GM20000 (cell line): ENCODE measurements around the gene POLRMT.
"Not testable (repeated sequence)": the region's sequence is repeated elsewhere in the genome, so short reads cannot be mapped to it uniquely, and the experiment has no call there.

Experiments used
- DNase-seq: peaks from one replicate; pipeline ENCODE4 v3.0.0; 2012; ENCODE audit warnings: low spot score
- TF ChIP-seq, protein P1 (sequence below): IDR thresholded peaks from 2 replicates; pipeline ENCODE4 v1.5.1; 2012; ENCODE audit warnings: mild to moderate bottlenecking, control low read depth; ENCODE audit errors: extremely low read depth, missing control alignments

Gene POLRMT

GRCh38 chr19:634975-635652, 1.8 kb upstream of the POLRMT start:
- DNase-seq, result no peak
- TF ChIP-seq, protein P1, sequence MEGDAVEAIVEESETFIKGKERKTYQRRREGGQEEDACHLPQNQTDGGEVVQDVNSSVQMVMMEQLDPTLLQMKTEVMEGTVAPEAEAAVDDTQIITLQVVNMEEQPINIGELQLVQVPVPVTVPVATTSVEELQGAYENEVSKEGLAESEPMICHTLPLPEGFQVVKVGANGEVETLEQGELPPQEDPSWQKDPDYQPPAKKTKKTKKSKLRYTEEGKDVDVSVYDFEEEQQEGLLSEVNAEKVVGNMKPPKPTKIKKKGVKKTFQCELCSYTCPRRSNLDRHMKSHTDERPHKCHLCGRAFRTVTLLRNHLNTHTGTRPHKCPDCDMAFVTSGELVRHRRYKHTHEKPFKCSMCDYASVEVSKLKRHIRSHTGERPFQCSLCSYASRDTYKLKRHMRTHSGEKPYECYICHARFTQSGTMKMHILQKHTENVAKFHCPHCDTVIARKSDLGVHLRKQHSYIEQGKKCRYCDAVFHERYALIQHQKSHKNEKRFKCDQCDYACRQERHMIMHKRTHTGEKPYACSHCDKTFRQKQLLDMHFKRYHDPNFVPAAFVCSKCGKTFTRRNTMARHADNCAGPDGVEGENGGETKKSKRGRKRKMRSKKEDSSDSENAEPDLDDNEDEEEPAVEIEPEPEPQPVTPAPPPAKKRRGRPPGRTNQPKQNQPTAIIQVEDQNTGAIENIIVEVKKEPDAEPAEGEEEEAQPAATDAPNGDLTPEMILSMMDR, result no peak

DNA sequence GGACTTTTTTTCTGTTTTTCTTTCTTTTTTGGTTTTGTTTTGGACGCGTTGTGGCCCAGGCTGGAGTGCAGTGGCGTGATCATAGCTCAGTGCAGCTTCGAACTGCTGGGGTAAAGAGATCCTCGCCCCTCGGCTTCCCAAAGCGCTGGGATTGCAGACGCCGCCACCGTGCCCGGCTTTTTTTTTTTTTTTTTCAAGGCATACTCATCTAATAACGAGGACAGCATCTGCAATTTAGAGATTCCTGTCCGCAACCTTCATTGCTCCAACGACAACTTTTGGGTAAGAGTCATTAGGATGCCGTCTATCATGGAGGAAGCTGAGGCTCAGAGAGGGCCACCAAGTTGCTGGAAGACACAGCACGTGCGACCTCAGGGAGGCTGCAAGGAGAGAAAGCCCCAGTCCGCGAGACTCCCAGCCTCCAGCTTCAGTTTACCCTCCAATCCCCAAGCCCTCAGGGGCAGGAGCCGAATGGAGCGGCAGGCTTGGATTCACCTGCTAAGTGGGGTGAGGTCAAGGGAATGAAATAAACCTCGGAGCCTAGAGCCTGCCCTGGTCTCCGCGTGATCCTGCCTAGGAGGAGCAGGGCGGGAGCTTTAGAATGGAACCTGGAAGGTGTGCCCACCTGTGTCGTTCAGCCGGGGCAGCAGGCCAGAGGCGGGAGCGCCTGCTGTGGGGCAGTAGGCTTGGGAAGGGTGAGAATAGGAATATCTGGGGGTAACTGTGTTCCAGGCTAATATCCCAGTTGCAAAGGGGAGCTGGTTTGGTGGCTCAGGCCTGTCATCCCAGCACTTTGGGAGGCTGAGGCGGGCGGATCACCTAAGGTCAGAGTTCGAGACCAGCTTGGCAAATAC, 676 bp upstream of the POLRMT start:
- DNase-seq, result no peak
- TF ChIP-seq, protein P1, result no peak

- DNase-seq, result peak; percentile 84
- TF ChIP-seq, protein P1, result no peak
These were observed 714 bp downstream of the POLRMT start for GRCh38 chr19:632579-633067.

GRCh38 chr19:629961-630714, 3.2 kb downstream of the POLRMT start:
- no peak for DNase-seq
- TF ChIP-seq, protein P1, result no peak

- not testable (repeated sequence) for DNase-seq
These were observed 3.8 kb downstream of the POLRMT start for GRCh38 chr19:629515-629914.

- no peak for DNase-seq
- TF ChIP-seq, protein P1, result peak; percentile 19
These were observed 5.2 kb downstream of the POLRMT start for GRCh38 chr19:628168-628567.

DNA sequence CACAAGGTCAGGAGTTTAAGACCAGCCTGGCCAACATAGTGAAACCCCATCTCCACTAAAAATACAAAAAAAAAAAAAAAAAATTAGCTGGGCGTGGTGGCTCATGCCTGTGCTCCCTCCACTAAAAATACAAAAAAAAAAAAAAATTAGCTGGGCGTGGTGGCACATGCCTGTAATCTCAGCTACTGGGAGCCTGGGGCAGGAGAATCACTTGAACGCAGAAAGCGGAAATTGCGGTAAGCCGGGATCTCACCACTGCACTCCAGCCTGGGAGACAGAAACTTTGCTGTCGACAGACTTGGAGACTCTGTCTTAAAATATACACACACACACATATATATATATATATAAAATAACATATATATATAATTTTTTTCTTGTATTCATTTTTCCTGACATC, 6.8 kb downstream of the POLRMT start:
- DNase-seq, result not testable (repeated sequence)

- no peak for DNase-seq
- TF ChIP-seq, protein P1, result no peak
These were observed 8.1 kb downstream of the POLRMT start for GRCh38 chr19:625257-625656.
